HepG2 (cell line): Measurements from ENCODE around the gene MFAP3L. TPM values are rescaled to one million over a fixed set of nuclear protein-coding genes. Genes with fewer than 3 reads are reported as not detected.

Experiments
- ATAC-seq: fragments of 200-7000 bp; cut with Tn5 transposase; 3 replicates; pipeline ENCODE4 v1.9.1; 2020; ENCODE audit warnings: mild to moderate bottlenecking, moderate library complexity
- BruUV-seq: library from RNA; stranded (reverse); fragments of 400-500 nt; replicated peaks from 2 replicates; lab custom pipeline; 2021; lab: Mats Ljungman, UMichigan
- CTCF ChIA-PET: fragments of 300-600 bp; formaldehyde crosslinking; extraction: SDS; loops from one replicate; lab custom pipeline; 2021; ENCODE audit warnings: low total read pairs, inconsistent platforms, low intra/inter-chr PET ratio; lab: Yijun Ruan, JAX
- POLR2A ChIA-PET: fragments of 350-600 bp; sonication (Branson Sonifier 250); formaldehyde crosslinking; loops from one replicate; lab custom pipeline; 2020; ENCODE audit warnings: antibody characterized with exemption, inconsistent platforms; lab: Yijun Ruan, JAX
- DNase-seq: peaks from one replicate; pipeline ENCODE4 v3.0.0-alpha.2; 2015; ENCODE audit warnings: low spot score
- FAIRE-seq: peaks from 3 replicates; lab custom pipeline; 2011; peaks lifted over from hg19 to GRCh38; lab: Jason Lieb, UNC
- H2AFZ ChIP-seq: one replicate; pipeline ENCODE4 v1.6.1; 2011; ENCODE audit warnings: low read length, inconsistent platforms
- H3K27ac ChIP-seq: fragments of 300-600 bp; 3 replicates; pipeline ENCODE4 v1.8.0; 2011; ENCODE audit warnings: mixed run types, mild to moderate bottlenecking, mixed read lengths, low read length, inconsistent platforms; ENCODE audit not compliant: insufficient read depth; ENCODE audit errors: extremely low read length
- H3K27me3 ChIP-seq, 2 experiments: fragments of 200-600 bp in 1 of 2; 2 replicates in 1 of 2; 3 replicates in 1 of 2; pipeline versions ENCODE4 v1.6.0 to v1.8.0; 2011; ENCODE audit warnings: low read length in 2 of 2, mild to moderate bottlenecking in 2 of 2, moderate library complexity in 2 of 2, inconsistent platforms in 1 of 2; ENCODE audit not compliant: insufficient read depth in 2 of 2, control insufficient read depth in 1 of 2
- H3K36me3 ChIP-seq, 2 experiments: fragments of 200-600 bp in 1 of 2; replicated peaks in 1 of 2; 2 replicates in 1 of 2; 3 replicates in 1 of 2; pipeline versions ENCODE4 v1.5.1 to v1.8.0; 2011; ENCODE audit warnings: low read length in 2 of 2, inconsistent platforms in 1 of 2; ENCODE audit not compliant: insufficient read depth in 2 of 2, control insufficient read depth in 1 of 2
- H3K4me1 ChIP-seq: 2 replicates; pipeline ENCODE4 v1.5.1; 2012; ENCODE audit warnings: low read length, inconsistent platforms; ENCODE audit not compliant: insufficient read depth
- H3K4me2 ChIP-seq: 2 replicates; pipeline ENCODE4 v1.6.0; 2011; ENCODE audit warnings: low read depth, low read length, inconsistent platforms
- H3K4me3 ChIP-seq, 3 experiments: fragments of 200-600 bp in 1 of 3; sonication (generic), shearing (Covaris generic) in 1 of 3; replicated peaks in 1 of 3; 2 replicates each; pipeline ENCODE4 v1.5.1; 2011 to 2016; ENCODE audit warnings: low read length in 3 of 3, inconsistent platforms in 2 of 3, low read depth in 2 of 3, mild to moderate bottlenecking in 2 of 3, control low read depth in 1 of 3, mixed read lengths in 1 of 3; ENCODE audit not compliant: insufficient read depth in 1 of 3
- H3K79me2 ChIP-seq: one replicate; pipeline ENCODE4 v1.6.1; 2011; ENCODE audit warnings: low read length, inconsistent platforms; ENCODE audit not compliant: insufficient read depth
- H3K9ac ChIP-seq: 2 replicates; pipeline ENCODE4 v1.6.0; 2011; ENCODE audit warnings: mild to moderate bottlenecking, low read depth, low read length, inconsistent platforms; ENCODE audit not compliant: insufficient read depth
- H3K9me3 ChIP-seq: 2 replicates; pipeline ENCODE4 v1.5.1; 2012; ENCODE audit warnings: mild to moderate bottlenecking, low read length
- H4K20me1 ChIP-seq: 2 replicates; pipeline ENCODE4 v1.6.0; 2011; ENCODE audit warnings: inconsistent platforms, mild to moderate bottlenecking, low read length, moderate library complexity; ENCODE audit not compliant: insufficient read depth
- HNF1A ChIP-seq, 2 experiments: sonication (generic) in 1 of 2; formaldehyde crosslinking in 1 of 2; IDR thresholded peaks; 2 replicates each; pipeline versions ENCODE4 v1.4.0 to v1.6.1; 2016 to 2020; ENCODE audit warnings: borderline replicate concordance in 1 of 2, low read depth in 1 of 2, mild to moderate bottlenecking in 1 of 2, missing genetic modification reagents in 1 of 2
- REPIN1 ChIP-seq: sonication (generic); formaldehyde crosslinking; IDR thresholded peaks from 2 replicates; pipeline ENCODE4 v1.8.0; 2022; ENCODE audit warnings: missing genetic modification reagents, low read depth, mild to moderate bottlenecking, borderline replicate concordance
- ZFAT ChIP-seq: sonication (generic); formaldehyde crosslinking; conservative IDR thresholded peaks from 2 replicates; pipeline ENCODE4 v1.8.1; 2023; ENCODE audit warnings: missing genetic modification reagents, inconsistent platforms
- ZNF343 ChIP-seq: sonication (generic); formaldehyde crosslinking; IDR thresholded peaks from 2 replicates; pipeline ENCODE4 v1.4.0; 2020; ENCODE audit warnings: mild to moderate bottlenecking, missing genetic modification reagents
- ZNF441 ChIP-seq: sonication (generic); formaldehyde crosslinking; IDR thresholded peaks from 2 replicates; pipeline ENCODE4 v1.7.0; 2021; ENCODE audit warnings: missing genetic modification reagents, borderline replicate concordance
- ZNF468 ChIP-seq: sonication (generic); formaldehyde crosslinking; IDR thresholded peaks from 2 replicates; pipeline ENCODE4 v1.8.0; 2022; ENCODE audit warnings: mild to moderate bottlenecking, moderate library complexity, missing genetic modification reagents
- WGBS: methylation state at CpG from one replicate; pipeline ENCODE4 v1.1.6; 2017; ENCODE audit warnings: low lambda C conversion rate; 5-methylcytosine and 5-hydroxymethylcytosine counted together
- in situ Hi-C: cut with HindIII; loops from 2 replicates; pipeline ENCODE4 v1.10.0; 2017; ENCODE audit warnings: low pct_unique_long_range_greater_than_20kb; ENCODE audit not compliant: extremely low pct_ligation_motif_present
- intact Hi-C: fragments of 100-400 bp; cut with micrococcal nuclease; formaldehyde crosslinking; loops from one replicate; pipeline ENCODE4 v1.10.0; 2022; ENCODE audit not compliant: unreplicated experiment
- polyA plus RNA-seq, 8 experiments: library from polyadenylated mRNA; depleted of rRNA in 3 of 8; stranded (reverse) in 7 of 8; unstranded in 1 of 8; fragments of >200 nt; fragmentation: Illumina TruSeq in 4 of 8; extraction: Trizol in 4 of 8; gene quantifications; 2 replicates each; pipeline versions ENCODE4 v1.2.1 to v1.2.3, GENCODE V29; 2011 to 2016; ENCODE audit warnings: low read depth in 4 of 8, missing spikeins in 1 of 8, mixed read lengths in 1 of 8; ENCODE audit not compliant: insufficient read depth in 1 of 8
- total RNA-seq, 5 experiments: library from RNA; depleted of rRNA; stranded (reverse); fragments of >200 nt; fragmentation: Illumina TruSeq; extraction: Trizol; gene quantifications; 2 replicates each; pipeline ENCODE4 v1.2.3, GENCODE V29; 2016; ENCODE audit warnings: low read depth in 1 of 5
- TF ChIP-seq, protein P1 (sequence below): sonication (generic); formaldehyde crosslinking; IDR thresholded peaks from 2 replicates; pipeline ENCODE4 v1.4.0; 2020; ENCODE audit warnings: low read depth, mild to moderate bottlenecking, missing genetic modification reagents
- TF ChIP-seq, protein P2 (sequence below): sonication (generic); formaldehyde crosslinking; conservative IDR thresholded peaks from 2 replicates; pipeline ENCODE4 v1.4.0; 2020; ENCODE audit warnings: missing genetic modification reagents
- TF ChIP-seq, protein P3 (sequence below): sonication (generic); formaldehyde crosslinking; IDR thresholded peaks from 2 replicates; pipeline ENCODE4 v1.8.1; 2022; ENCODE audit warnings: low read depth, mild to moderate bottlenecking, missing genetic modification reagents
- TF ChIP-seq, protein P4 (sequence below): sonication (generic); formaldehyde crosslinking; conservative IDR thresholded peaks from 2 replicates; pipeline ENCODE4 v1.8.1; 2023; ENCODE audit warnings: missing genetic modification reagents

Gene MFAP3L
- total and polyA plus RNA-seq, 2 of the 13 experiments (the other 11 are each of a cell fraction or from before 2014, with no cell fraction given) = 1.5 to 3.6 TPM

- in situ Hi-C loops = loop anchor here (10.0 kb wide), 1 partner anchor 235 kb away; no protein-coding TSS in a partner anchor
- no peak for DNase-seq
- TF ChIP-seq REPIN1 (CRISPR knock-in tag) (no peak), ZFAT (CRISPR knock-in tag) (no peak), ZNF441 (CRISPR knock-in tag) (no peak), HNF1A (IDR thresholded peaks at IDR 0.05; ENCODE audit: low read depth) (no peak), HNF1A (CRISPR knock-in tag; IDR thresholded peaks at IDR 0.05; ENCODE audit: borderline replicate concordance) (no peak), ZNF468 (no peak), ZNF343 (CRISPR knock-in tag) (no peak)
- TF ChIP-seq, protein P1, sequence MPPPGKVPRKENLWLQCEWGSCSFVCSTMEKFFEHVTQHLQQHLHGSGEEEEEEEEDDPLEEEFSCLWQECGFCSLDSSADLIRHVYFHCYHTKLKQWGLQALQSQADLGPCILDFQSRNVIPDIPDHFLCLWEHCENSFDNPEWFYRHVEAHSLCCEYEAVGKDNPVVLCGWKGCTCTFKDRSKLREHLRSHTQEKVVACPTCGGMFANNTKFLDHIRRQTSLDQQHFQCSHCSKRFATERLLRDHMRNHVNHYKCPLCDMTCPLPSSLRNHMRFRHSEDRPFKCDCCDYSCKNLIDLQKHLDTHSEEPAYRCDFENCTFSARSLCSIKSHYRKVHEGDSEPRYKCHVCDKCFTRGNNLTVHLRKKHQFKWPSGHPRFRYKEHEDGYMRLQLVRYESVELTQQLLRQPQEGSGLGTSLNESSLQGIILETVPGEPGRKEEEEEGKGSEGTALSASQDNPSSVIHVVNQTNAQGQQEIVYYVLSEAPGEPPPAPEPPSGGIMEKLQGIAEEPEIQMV (CRISPR knock-in tag) = no peak
- TF ChIP-seq, protein P2, sequence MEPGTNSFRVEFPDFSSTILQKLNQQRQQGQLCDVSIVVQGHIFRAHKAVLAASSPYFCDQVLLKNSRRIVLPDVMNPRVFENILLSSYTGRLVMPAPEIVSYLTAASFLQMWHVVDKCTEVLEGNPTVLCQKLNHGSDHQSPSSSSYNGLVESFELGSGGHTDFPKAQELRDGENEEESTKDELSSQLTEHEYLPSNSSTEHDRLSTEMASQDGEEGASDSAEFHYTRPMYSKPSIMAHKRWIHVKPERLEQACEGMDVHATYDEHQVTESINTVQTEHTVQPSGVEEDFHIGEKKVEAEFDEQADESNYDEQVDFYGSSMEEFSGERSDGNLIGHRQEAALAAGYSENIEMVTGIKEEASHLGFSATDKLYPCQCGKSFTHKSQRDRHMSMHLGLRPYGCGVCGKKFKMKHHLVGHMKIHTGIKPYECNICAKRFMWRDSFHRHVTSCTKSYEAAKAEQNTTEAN (CRISPR knock-in tag) = no peak
- TF ChIP-seq, protein P3, sequence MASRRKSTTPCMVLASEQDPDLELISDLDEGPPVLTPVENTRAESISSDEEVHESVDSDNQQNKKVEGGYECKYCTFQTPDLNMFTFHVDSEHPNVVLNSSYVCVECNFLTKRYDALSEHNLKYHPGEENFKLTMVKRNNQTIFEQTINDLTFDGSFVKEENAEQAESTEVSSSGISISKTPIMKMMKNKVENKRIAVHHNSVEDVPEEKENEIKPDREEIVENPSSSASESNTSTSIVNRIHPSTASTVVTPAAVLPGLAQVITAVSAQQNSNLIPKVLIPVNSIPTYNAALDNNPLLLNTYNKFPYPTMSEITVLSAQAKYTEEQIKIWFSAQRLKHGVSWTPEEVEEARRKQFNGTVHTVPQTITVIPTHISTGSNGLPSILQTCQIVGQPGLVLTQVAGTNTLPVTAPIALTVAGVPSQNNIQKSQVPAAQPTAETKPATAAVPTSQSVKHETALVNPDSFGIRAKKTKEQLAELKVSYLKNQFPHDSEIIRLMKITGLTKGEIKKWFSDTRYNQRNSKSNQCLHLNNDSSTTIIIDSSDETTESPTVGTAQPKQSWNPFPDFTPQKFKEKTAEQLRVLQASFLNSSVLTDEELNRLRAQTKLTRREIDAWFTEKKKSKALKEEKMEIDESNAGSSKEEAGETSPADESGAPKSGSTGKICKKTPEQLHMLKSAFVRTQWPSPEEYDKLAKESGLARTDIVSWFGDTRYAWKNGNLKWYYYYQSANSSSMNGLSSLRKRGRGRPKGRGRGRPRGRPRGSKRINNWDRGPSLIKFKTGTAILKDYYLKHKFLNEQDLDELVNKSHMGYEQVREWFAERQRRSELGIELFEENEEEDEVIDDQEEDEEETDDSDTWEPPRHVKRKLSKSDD (CRISPR knock-in tag) = no peak
- TF ChIP-seq, protein P4, sequence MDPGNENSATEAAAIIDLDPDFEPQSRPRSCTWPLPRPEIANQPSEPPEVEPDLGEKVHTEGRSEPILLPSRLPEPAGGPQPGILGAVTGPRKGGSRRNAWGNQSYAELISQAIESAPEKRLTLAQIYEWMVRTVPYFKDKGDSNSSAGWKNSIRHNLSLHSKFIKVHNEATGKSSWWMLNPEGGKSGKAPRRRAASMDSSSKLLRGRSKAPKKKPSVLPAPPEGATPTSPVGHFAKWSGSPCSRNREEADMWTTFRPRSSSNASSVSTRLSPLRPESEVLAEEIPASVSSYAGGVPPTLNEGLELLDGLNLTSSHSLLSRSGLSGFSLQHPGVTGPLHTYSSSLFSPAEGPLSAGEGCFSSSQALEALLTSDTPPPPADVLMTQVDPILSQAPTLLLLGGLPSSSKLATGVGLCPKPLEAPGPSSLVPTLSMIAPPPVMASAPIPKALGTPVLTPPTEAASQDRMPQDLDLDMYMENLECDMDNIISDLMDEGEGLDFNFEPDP (CRISPR knock-in tag) = no peak
Observed at GRCh38 chr4:170040031-170040680, 14.0 kb upstream of the MFAP3L start.

More at GRCh38 chr4:170040031-170040680, 14.0 kb upstream of the MFAP3L start:
- BruUV-seq = no TSS peak
- H3K27ac ChIP-seq = no peak overlapping the region
- H3K36me3 ChIP-seq = no peaks in the 10 kb centered on the region
- no peak overlapping the region for H3K4me3 ChIP-seq
- H3K9ac ChIP-seq = no peak overlapping the region
- H2AFZ ChIP-seq = no peak overlapping the region
- no peaks in the 10 kb centered on the region for H3K27me3 ChIP-seq
- H4K20me1 ChIP-seq = no peaks in the 10 kb centered on the region
- H3K79me2 ChIP-seq = no peaks in the 10 kb centered on the region
- 50% methylated on average over 8 of the region's 12 CpGs for WGBS
- FAIRE-seq (no peak), ATAC-seq (no peak)
- ChIA-PET POLR2A (no interaction called here), CTCF (no interaction called here)
- no peak overlapping the region for H3K4me2 ChIP-seq
- no peaks in the 10 kb centered on the region for H3K4me1 ChIP-seq
- intact Hi-C loops = no loop called here
- no peaks in the 10 kb centered on the region for H3K9me3 ChIP-seq
